ENCODE data around the gene SRRM4.

Gene SRRM4

GRCh38 chr12:118981285-118982211, at the start of gene SRRM4:
TSS of gene SRRM4 (plus strand) at chr12:118981541. CDS start at chr12:118981883, 342 bp downstream.
- Histone ChIP-seq H3K4me1 (ENCODE audit: control insufficient read depth in 5 of 5, insufficient read depth in 5 of 5, low read length in 5 of 5) (peaks cover 0 to 3% (median 0%) of the 10 kb centered on the region in 5 donors), H3K27ac (ENCODE audit: low read depth, low read length) (no peak within 1 kb of the TSS), H3K36me3 (ENCODE audit: control insufficient read depth in 5 of 5, insufficient read depth in 5 of 5, low read length in 5 of 5) (no peaks in the 10 kb centered on the region), H3K9me3 (ENCODE audit: control insufficient read depth in 5 of 5, low read length in 5 of 5) (no peaks in the 10 kb centered on the region), H3K4me3 (ENCODE audit: low read depth in 1 of 5, low read length in 5 of 5) (no peak within 1 kb of the TSS), H3K9ac (ENCODE audit: low read length in 5 of 5) (no peak within 1 kb of the TSS), H3K27me3 (ENCODE audit: control insufficient read depth in 5 of 5, insufficient read depth in 4 of 5, low read length in 5 of 5) (peaks cover 24 to 33% (median 30%) of the 10 kb centered on the region in 5 donors)

GRCh38 chr12:118946256-118946655, 35.1 kb upstream of the SRRM4 start:
- Histone ChIP-seq H3K4me3 (ENCODE audit: low read depth in 1 of 5, low read length in 5 of 5) (no peak overlapping the region), H3K27ac (ENCODE audit: low read depth, low read length) (no peak overlapping the region), H3K4me1 (ENCODE audit: control insufficient read depth in 5 of 5, insufficient read depth in 5 of 5, low read length in 5 of 5) (no peaks in the 10 kb centered on the region), H3K27me3 (ENCODE audit: control insufficient read depth in 5 of 5, insufficient read depth in 4 of 5, low read length in 5 of 5) (peaks cover 0 to 3% (median 0%) of the 10 kb centered on the region in 5 donors), H3K9ac (ENCODE audit: low read length in 5 of 5) (no peak overlapping the region), H3K36me3 (ENCODE audit: control insufficient read depth in 5 of 5, insufficient read depth in 5 of 5, low read length in 5 of 5) (no peaks in the 10 kb centered on the region), H3K9me3 (ENCODE audit: control insufficient read depth in 5 of 5, low read length in 5 of 5) (no peaks in the 10 kb centered on the region)

- Histone ChIP-seq H3K4me3 (ENCODE audit: low read depth in 1 of 5, low read length in 5 of 5) (no peak overlapping the region), H3K36me3 (ENCODE audit: control insufficient read depth in 5 of 5, insufficient read depth in 5 of 5, low read length in 5 of 5) (no peaks in the 10 kb centered on the region), H3K27me3 (ENCODE audit: control insufficient read depth in 5 of 5, insufficient read depth in 4 of 5, low read length in 5 of 5) (peaks cover 0 to 5% (median 3%) of the 10 kb centered on the region in 5 donors), H3K9ac (ENCODE audit: low read length in 5 of 5) (no peak overlapping the region), H3K27ac (ENCODE audit: low read depth, low read length) (no peak overlapping the region), H3K9me3 (ENCODE audit: control insufficient read depth in 5 of 5, low read length in 5 of 5) (no peaks in the 10 kb centered on the region), H3K4me1 (ENCODE audit: control insufficient read depth in 5 of 5, insufficient read depth in 5 of 5, low read length in 5 of 5) (no peaks in the 10 kb centered on the region)
These were observed 22.8 kb upstream of the SRRM4 start for GRCh38 chr12:118958520-118958919.

GRCh38 chr12:118959348-118959747, 22.0 kb upstream of the SRRM4 start:
- peaks cover 0 to 5% (median 3%) of the 10 kb centered on the region in 5 donors for H3K27me3 ChIP-seq (ENCODE audit: control insufficient read depth in 5 of 5, insufficient read depth in 4 of 5, low read length in 5 of 5)
- H3K27ac ChIP-seq (ENCODE audit: low read depth, low read length) = no peak overlapping the region
- H3K4me1 ChIP-seq (ENCODE audit: control insufficient read depth in 5 of 5, insufficient read depth in 5 of 5, low read length in 5 of 5) = no peaks in the 10 kb centered on the region
- no peaks in the 10 kb centered on the region for H3K9me3 ChIP-seq (ENCODE audit: control insufficient read depth in 5 of 5, low read length in 5 of 5)
- no peaks in the 10 kb centered on the region for H3K36me3 ChIP-seq (ENCODE audit: control insufficient read depth in 5 of 5, insufficient read depth in 5 of 5, low read length in 5 of 5)
- H3K4me3 ChIP-seq (ENCODE audit: low read depth in 1 of 5, low read length in 5 of 5) = no peak overlapping the region
- no peak overlapping the region for H3K9ac ChIP-seq (ENCODE audit: low read length in 5 of 5)

GRCh38 chr12:118959985-118960560, 21.3 kb upstream of the SRRM4 start:
- no peak overlapping the region for H3K9ac ChIP-seq (ENCODE audit: low read length in 5 of 5)
- no peak overlapping the region for H3K4me3 ChIP-seq (ENCODE audit: low read depth in 1 of 5, low read length in 5 of 5)
- no peaks in the 10 kb centered on the region for H3K9me3 ChIP-seq (ENCODE audit: control insufficient read depth in 5 of 5, low read length in 5 of 5)
- H3K27ac ChIP-seq (ENCODE audit: low read depth, low read length) = no peak overlapping the region
- H3K4me1 ChIP-seq (ENCODE audit: control insufficient read depth in 5 of 5, insufficient read depth in 5 of 5, low read length in 5 of 5) = no peaks in the 10 kb centered on the region
- H3K27me3 ChIP-seq (ENCODE audit: control insufficient read depth in 5 of 5, insufficient read depth in 4 of 5, low read length in 5 of 5) = peaks cover 0 to 5% (median 3%) of the 10 kb centered on the region in 5 donors
- H3K36me3 ChIP-seq (ENCODE audit: control insufficient read depth in 5 of 5, insufficient read depth in 5 of 5, low read length in 5 of 5) = no peaks in the 10 kb centered on the region

GRCh38 chr12:118960865-118961264, 20.5 kb upstream of the SRRM4 start:
- no peaks in the 10 kb centered on the region for H3K9me3 ChIP-seq (ENCODE audit: control insufficient read depth in 5 of 5, low read length in 5 of 5)
- H3K4me1 ChIP-seq (ENCODE audit: control insufficient read depth in 5 of 5, insufficient read depth in 5 of 5, low read length in 5 of 5) = no peaks in the 10 kb centered on the region
- peaks cover 0 to 5% (median 3%) of the 10 kb centered on the region in 5 donors for H3K27me3 ChIP-seq (ENCODE audit: control insufficient read depth in 5 of 5, insufficient read depth in 4 of 5, low read length in 5 of 5)
- no peaks in the 10 kb centered on the region for H3K36me3 ChIP-seq (ENCODE audit: control insufficient read depth in 5 of 5, insufficient read depth in 5 of 5, low read length in 5 of 5)
- H3K27ac ChIP-seq (ENCODE audit: low read depth, low read length) = no peak overlapping the region
- H3K9ac ChIP-seq (ENCODE audit: low read length in 5 of 5) = no peak overlapping the region
- no peak overlapping the region for H3K4me3 ChIP-seq (ENCODE audit: low read depth in 1 of 5, low read length in 5 of 5)

- Histone ChIP-seq H3K27me3 (ENCODE audit: control insufficient read depth in 5 of 5, insufficient read depth in 4 of 5, low read length in 5 of 5) (peaks cover 0 to 5% (median under 1%) of the 10 kb centered on the region in 5 donors), H3K4me3 (ENCODE audit: low read depth in 1 of 5, low read length in 5 of 5) (no peak overlapping the region)
These were observed 16.4 kb upstream of the SRRM4 start for GRCh38 chr12:118964988-118965387.

GRCh38 chr12:118970856-118971255, 10.5 kb upstream of the SRRM4 start:
- Histone ChIP-seq H3K9ac (ENCODE audit: low read length in 5 of 5) (no peak overlapping the region), H3K27ac (ENCODE audit: low read depth, low read length) (no peak overlapping the region), H3K36me3 (ENCODE audit: control insufficient read depth in 5 of 5, insufficient read depth in 5 of 5, low read length in 5 of 5) (no peaks in the 10 kb centered on the region), H3K9me3 (ENCODE audit: control insufficient read depth in 5 of 5, low read length in 5 of 5) (no peaks in the 10 kb centered on the region), H3K4me3 (ENCODE audit: low read depth in 1 of 5, low read length in 5 of 5) (no peak overlapping the region), H3K27me3 (ENCODE audit: control insufficient read depth in 5 of 5, insufficient read depth in 4 of 5, low read length in 5 of 5) (peaks cover 0 to 2% (median 0%) of the 10 kb centered on the region in 5 donors), H3K4me1 (ENCODE audit: control insufficient read depth in 5 of 5, insufficient read depth in 5 of 5, low read length in 5 of 5) (no peaks in the 10 kb centered on the region)

More at GRCh38 chr12:118964988-118965387, 16.4 kb upstream of the SRRM4 start:
- H3K9ac ChIP-seq (ENCODE audit: low read length in 5 of 5) = no peak overlapping the region
- no peaks in the 10 kb centered on the region for H3K4me1 ChIP-seq (ENCODE audit: control insufficient read depth in 5 of 5, insufficient read depth in 5 of 5, low read length in 5 of 5)
- no peaks in the 10 kb centered on the region for H3K9me3 ChIP-seq (ENCODE audit: control insufficient read depth in 5 of 5, low read length in 5 of 5)
- no peaks in the 10 kb centered on the region for H3K36me3 ChIP-seq (ENCODE audit: control insufficient read depth in 5 of 5, insufficient read depth in 5 of 5, low read length in 5 of 5)
- H3K27ac ChIP-seq (ENCODE audit: low read depth, low read length) = no peak overlapping the region

GRCh38 chr12:118972982-118973381, 8.4 kb upstream of the SRRM4 start:
- no peaks in the 10 kb centered on the region for H3K4me1 ChIP-seq (ENCODE audit: control insufficient read depth in 5 of 5, insufficient read depth in 5 of 5, low read length in 5 of 5)
- no peaks in the 10 kb centered on the region for H3K36me3 ChIP-seq (ENCODE audit: control insufficient read depth in 5 of 5, insufficient read depth in 5 of 5, low read length in 5 of 5)
- H3K9ac ChIP-seq (ENCODE audit: low read length in 5 of 5) = no peak overlapping the region
- H3K9me3 ChIP-seq (ENCODE audit: control insufficient read depth in 5 of 5, low read length in 5 of 5) = no peaks in the 10 kb centered on the region
- no peak overlapping the region for H3K27ac ChIP-seq (ENCODE audit: low read depth, low read length)
- H3K4me3 ChIP-seq (ENCODE audit: low read depth in 1 of 5, low read length in 5 of 5) = no peak overlapping the region
- H3K27me3 ChIP-seq (ENCODE audit: control insufficient read depth in 5 of 5, insufficient read depth in 4 of 5, low read length in 5 of 5) = peaks cover 0 to 2% (median 0%) of the 10 kb centered on the region in 5 donors

- peaks cover 24 to 33% (median 30%) of the 10 kb centered on the region in 5 donors for H3K27me3 ChIP-seq (ENCODE audit: control insufficient read depth in 5 of 5, insufficient read depth in 4 of 5, low read length in 5 of 5)
- H3K4me3 ChIP-seq (ENCODE audit: low read depth in 1 of 5, low read length in 5 of 5) = no peak overlapping the region
- no peak overlapping the region for H3K9ac ChIP-seq (ENCODE audit: low read length in 5 of 5)
- peaks cover 0 to 3% (median 0%) of the 10 kb centered on the region in 5 donors for H3K4me1 ChIP-seq (ENCODE audit: control insufficient read depth in 5 of 5, insufficient read depth in 5 of 5, low read length in 5 of 5)
- no peak overlapping the region for H3K27ac ChIP-seq (ENCODE audit: low read depth, low read length)
- H3K9me3 ChIP-seq (ENCODE audit: control insufficient read depth in 5 of 5, low read length in 5 of 5) = no peaks in the 10 kb centered on the region
- no peaks in the 10 kb centered on the region for H3K36me3 ChIP-seq (ENCODE audit: control insufficient read depth in 5 of 5, insufficient read depth in 5 of 5, low read length in 5 of 5)
These were observed 1.5 kb upstream of the SRRM4 start for GRCh38 chr12:118979763-118980406.

Data from subcutaneous abdominal adipose tissue (tissue), 5 donors.